Activated T-cell treated with anti-CD3 and anti-CD28 coated beads, Interleukin-2, amount 50 U/mL, for 4 hours (primary cell): ENCODE data around the gene LRPAP1. TPM values are rescaled to one million over a fixed set of nuclear protein-coding genes. Genes with fewer than 3 reads are reported as not detected.

Experiments used
- ATAC-seq, 2 donors: fragments of 200-7000 bp; cut with Tn5 transposase; one replicate each; pipeline ENCODE4 v1.10.0; 2021
- DNase-seq: peaks from one replicate; pipeline ENCODE4 v3.0.0-alpha.2; 2020
- H3K27me3 Mint-ChIP-seq: one replicate; pipeline ENCODE4 v1.8.0; 2021; ENCODE audit warnings: low read depth, mixed read lengths
- H3K36me3 Mint-ChIP-seq: one replicate; pipeline ENCODE4 v1.8.0; 2022; ENCODE audit warnings: mixed read lengths; ENCODE audit not compliant: insufficient read depth
- H3K4me1 Mint-ChIP-seq: one replicate; pipeline ENCODE4 v1.8.0; 2021; ENCODE audit warnings: low read depth, mixed read lengths
- H3K4me3 Mint-ChIP-seq: one replicate; pipeline ENCODE4 v1.8.0; 2021; ENCODE audit warnings: mild to moderate bottlenecking, moderate library complexity, mixed read lengths
- H3K9me3 Mint-ChIP-seq: one replicate; pipeline ENCODE4 v1.8.0; 2021; ENCODE audit warnings: mixed read lengths
- total RNA-seq, 3 donors: library from RNA; stranded (reverse); gene quantifications; one replicate each; pipeline ENCODE4 v1.2.1, GENCODE V29; 2021

The LRPAP1 gene
- total RNA-seq, 3 donors from 2014 or later: 111 to 145 (median 118) TPM

- DNase-seq (no peak), ATAC-seq (no peak)
- no peaks in the 10 kb centered on the region for H3K9me3 Mint-ChIP-seq
- peaks cover 33% of the 10 kb centered on the region for H3K27me3 Mint-ChIP-seq
- no peak overlapping the region for H3K4me3 Mint-ChIP-seq
- peaks cover 2% of the 10 kb centered on the region for H3K4me1 Mint-ChIP-seq
- no peaks in the 10 kb centered on the region for H3K36me3 Mint-ChIP-seq
These were observed 44.4 kb downstream of the LRPAP1 start for GRCh38 chr4:3487861-3488260.

DNA sequence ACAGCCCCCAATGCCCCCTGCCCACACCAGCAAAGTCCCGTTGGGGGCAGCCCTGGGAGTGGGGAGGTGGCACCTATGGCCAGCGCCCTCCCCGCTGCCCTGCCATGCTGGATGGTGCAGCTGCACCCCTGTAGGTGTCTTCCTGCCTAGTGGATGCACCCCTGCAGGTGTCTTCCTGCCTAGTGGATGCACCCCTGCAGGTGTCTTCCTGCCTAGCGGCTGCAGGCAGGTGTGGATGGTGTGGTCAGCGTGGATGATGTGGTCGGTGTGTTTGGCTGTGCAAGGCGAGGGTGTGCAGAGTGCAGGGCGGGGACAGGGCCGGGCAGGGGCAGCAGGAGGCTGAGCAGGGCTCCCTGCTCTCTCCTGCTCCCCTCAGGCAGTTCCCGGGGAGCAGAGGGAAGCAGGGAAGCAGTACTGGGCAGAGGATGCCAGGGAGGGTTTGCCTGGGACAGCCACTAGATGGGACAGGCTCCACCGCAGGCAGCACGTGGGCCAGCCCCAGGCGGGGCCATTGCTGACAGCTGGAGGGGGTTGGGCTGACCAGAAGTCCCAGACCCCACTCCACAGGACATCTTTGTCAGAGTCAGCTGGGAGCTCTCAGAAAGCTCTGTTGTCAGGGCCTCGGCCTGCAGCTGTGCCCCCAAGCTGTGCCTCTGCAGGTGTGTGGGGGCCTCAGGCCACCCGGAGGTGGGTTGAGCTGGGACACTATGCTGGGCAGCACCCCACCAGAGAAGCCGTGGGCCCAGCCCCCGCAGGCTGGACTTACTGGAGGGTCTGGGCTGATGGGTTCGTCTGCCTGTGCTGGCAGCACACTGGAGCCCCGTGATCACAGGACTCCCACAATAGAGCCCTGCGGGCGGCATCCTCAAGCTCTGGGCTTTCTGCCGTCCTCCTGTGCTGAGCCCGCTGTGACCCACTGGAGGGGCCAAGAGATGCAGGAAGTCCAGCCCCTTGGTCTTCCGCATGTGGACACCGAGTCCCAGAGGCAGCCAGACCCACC lies 45.4 kb downstream of the LRPAP1 start:
- Mint-ChIP-seq H3K36me3 (no peaks in the 10 kb centered on the region), H3K4me3 (no peak overlapping the region), H3K27me3 (peaks cover 36% of the 10 kb centered on the region), H3K9me3 (no peaks in the 10 kb centered on the region), H3K4me1 (peaks cover 2% of the 10 kb centered on the region)
- ATAC-seq: peak in 1 of 2 donors; percentile 7
- no peak for DNase-seq

- Mint-ChIP-seq H3K4me1 (peaks cover 2% of the 10 kb centered on the region), H3K9me3 (no peaks in the 10 kb centered on the region), H3K27me3 (peaks cover 37% of the 10 kb centered on the region), H3K4me3 (no peak overlapping the region), H3K36me3 (no peaks in the 10 kb centered on the region)
- DNase-seq (no peak), ATAC-seq (no peak)
These were observed 46.2 kb downstream of the LRPAP1 start for GRCh38 chr4:3485886-3486540.

GRCh38 chr4:3485011-3485791 lies 47.0 kb downstream of the LRPAP1 start:
- H3K4me3 Mint-ChIP-seq: peak overlapping the region; percentile 50

DNA sequence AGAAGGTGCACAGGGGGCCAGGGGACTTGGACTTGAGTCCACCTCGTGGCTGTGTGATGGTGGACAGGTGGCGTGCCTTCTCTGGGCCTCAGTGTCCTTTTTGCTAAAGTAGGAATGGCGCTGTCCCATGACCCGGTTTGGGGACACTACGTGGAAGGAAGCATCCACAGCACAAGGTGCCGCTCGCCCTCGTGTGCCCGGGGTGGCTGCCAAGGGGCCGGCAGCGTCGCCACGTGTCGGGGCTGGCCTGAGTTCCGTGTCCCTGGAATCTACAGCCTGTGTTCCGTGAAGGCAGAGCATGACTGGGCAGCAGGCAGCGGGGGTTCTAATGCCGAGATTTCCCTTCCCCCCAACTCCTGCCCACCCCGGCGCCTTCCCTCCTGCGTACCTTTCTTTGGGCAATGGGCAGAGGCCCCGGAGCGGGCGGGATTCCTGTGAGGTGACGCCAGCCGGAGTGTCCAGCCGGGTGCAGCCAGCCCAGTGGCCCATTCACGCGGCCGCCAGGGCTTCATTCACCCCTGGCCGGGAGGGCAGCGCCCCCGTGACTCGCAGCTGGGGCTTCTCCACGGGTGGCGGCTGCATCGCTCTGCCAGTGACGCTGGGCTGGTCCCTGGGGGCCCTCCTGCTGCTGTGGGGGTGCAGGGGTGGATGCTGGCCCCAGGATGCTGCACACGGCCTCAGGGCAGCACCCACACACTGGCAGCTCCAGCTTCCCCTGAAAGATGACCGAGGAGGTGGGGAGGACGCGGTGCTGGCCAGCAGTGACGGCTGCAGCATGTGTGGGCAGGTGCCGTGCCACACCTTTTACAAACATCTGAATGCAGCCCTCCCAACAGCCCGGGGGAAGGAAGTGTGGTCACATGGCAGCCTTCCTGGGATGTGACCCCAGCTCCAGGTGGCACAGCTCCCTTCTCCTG lies 47.9 kb downstream of the LRPAP1 start:
- no peaks in the 10 kb centered on the region for H3K36me3 Mint-ChIP-seq
- H3K4me1 Mint-ChIP-seq: peaks cover 2% of the 10 kb centered on the region
- H3K4me3 Mint-ChIP-seq: no peak overlapping the region
- H3K27me3 Mint-ChIP-seq: peaks cover 37% of the 10 kb centered on the region
- no peak for DNase-seq
- ATAC-seq: no peak
- H3K9me3 Mint-ChIP-seq: no peaks in the 10 kb centered on the region

More at GRCh38 chr4:3485011-3485791, 47.0 kb downstream of the LRPAP1 start:
- Mint-ChIP-seq H3K9me3 (no peaks in the 10 kb centered on the region), H3K27me3 (peaks cover 38% of the 10 kb centered on the region), H3K36me3 (no peaks in the 10 kb centered on the region), H3K4me1 (peaks cover 2% of the 10 kb centered on the region)
- DNase-seq (no peak), ATAC-seq (no peak)

DNA sequence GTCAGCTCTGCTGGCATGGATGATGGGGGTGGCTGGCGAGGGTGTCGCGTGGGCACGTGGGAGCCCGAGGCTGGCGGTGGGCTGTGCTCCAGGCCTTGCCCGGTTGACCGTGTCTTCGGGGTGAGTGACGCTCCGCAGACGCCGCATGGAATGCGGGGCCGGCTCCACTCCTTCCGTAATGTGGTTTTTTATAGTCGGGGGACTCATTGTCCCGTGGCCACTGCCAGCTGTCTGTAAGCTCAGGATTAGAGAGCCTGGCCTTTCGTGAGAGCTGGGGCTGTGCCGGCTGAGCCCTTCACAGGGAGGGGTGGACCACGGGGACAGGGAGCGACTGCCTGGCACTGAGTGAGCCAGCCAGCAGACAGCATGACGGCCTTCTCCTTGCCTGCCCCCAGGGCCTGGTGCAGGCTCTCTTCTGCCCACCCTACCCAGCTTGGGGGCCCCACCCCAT lies 48.7 kb downstream of the LRPAP1 start:
- H3K36me3 Mint-ChIP-seq: no peaks in the 10 kb centered on the region
- H3K27me3 Mint-ChIP-seq: peaks cover 32% of the 10 kb centered on the region
- H3K4me3 Mint-ChIP-seq: no peak overlapping the region
- no peak for ATAC-seq
- no peak for DNase-seq
- H3K9me3 Mint-ChIP-seq: no peaks in the 10 kb centered on the region
- H3K4me1 Mint-ChIP-seq: peaks cover 2% of the 10 kb centered on the region

DNA sequence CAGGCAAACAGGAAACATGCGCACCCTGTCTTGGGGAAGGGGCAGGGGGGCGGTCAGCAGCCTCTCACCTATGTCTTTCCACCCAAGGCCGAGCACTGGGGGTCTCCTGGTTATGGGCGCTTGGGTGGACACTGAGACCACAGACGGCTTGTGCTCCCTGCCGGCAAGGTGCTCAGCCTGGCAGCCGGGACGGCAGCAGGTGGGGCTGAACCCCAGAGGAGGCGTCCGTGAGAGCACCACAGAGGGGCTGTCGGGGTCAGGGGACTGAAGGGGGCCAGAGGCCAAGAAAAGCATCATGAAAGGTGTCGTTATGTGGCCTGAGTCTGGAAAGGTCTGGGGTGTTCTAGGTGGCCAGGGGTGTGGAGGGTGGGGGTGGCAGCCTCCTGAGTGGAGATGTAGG lies 49.5 kb downstream of the LRPAP1 start:
- no peaks in the 10 kb centered on the region for H3K36me3 Mint-ChIP-seq
- ATAC-seq: no peak
- H3K27me3 Mint-ChIP-seq: peaks cover 32% of the 10 kb centered on the region
- H3K9me3 Mint-ChIP-seq: no peaks in the 10 kb centered on the region
- H3K4me3 Mint-ChIP-seq: no peak overlapping the region
- H3K4me1 Mint-ChIP-seq: peaks cover 2% of the 10 kb centered on the region
- DNase-seq: no peak

DNA sequence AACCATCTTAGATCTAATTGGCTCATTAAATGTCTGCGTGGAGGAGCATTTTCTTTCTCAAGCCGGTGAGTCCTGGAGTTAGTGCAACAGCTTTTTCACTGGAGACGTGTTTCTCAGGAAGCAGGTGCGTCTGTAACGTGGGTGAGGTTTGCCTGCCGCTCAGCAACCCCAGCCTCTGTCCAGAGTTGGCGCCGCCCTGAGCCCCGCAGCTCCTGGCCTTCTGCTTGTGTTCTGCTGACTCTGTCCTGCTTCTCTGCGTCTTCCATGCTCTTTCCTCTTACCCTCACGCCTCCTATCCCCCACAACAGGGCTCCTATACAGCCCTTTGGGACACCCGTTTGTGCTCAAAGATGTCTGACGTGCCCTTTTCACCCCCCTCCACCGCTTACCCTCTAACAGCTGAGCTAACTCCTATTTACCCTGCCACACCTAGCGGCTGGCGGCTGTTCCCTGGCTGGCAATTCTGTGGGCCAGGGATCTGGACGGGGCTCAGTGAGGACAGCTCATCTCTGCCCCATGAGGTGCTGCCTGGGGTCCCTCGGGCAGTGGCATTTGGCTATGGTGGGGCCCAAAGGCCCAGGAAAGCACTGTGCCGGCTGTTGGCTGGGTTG lies 50.3 kb downstream of the LRPAP1 start:
- H3K4me3 Mint-ChIP-seq: no peak overlapping the region
- H3K27me3 Mint-ChIP-seq: peaks cover 32% of the 10 kb centered on the region
- peaks cover 2% of the 10 kb centered on the region for H3K4me1 Mint-ChIP-seq
- DNase-seq (no peak), ATAC-seq (no peak)
- no peaks in the 10 kb centered on the region for H3K9me3 Mint-ChIP-seq
- no peaks in the 10 kb centered on the region for H3K36me3 Mint-ChIP-seq

GRCh38 chr4:3481113-3481531 lies 51.1 kb downstream of the LRPAP1 start:
- H3K4me1 Mint-ChIP-seq: peaks cover 2% of the 10 kb centered on the region
- DNase-seq (no peak), ATAC-seq (no peak)
- no peaks in the 10 kb centered on the region for H3K9me3 Mint-ChIP-seq
- peaks cover 37% of the 10 kb centered on the region for H3K27me3 Mint-ChIP-seq
- no peaks in the 10 kb centered on the region for H3K36me3 Mint-ChIP-seq
- no peak overlapping the region for H3K4me3 Mint-ChIP-seq

GRCh38 chr4:3480528-3481112 lies 51.6 kb downstream of the LRPAP1 start:
- peak; percentile 74 to 75 for ATAC-seq
- no peak overlapping the region for H3K4me3 Mint-ChIP-seq
- peak; percentile 70 for DNase-seq
- peaks cover 2% of the 10 kb centered on the region for H3K4me1 Mint-ChIP-seq
- H3K9me3 Mint-ChIP-seq: no peaks in the 10 kb centered on the region
- no peaks in the 10 kb centered on the region for H3K36me3 Mint-ChIP-seq
- H3K27me3 Mint-ChIP-seq: peaks cover 37% of the 10 kb centered on the region

GRCh38 chr4:3479358-3480101 lies 52.7 kb downstream of the LRPAP1 start:
- Mint-ChIP-seq H3K9me3 (no peaks in the 10 kb centered on the region), H3K27me3 (peaks cover 35% of the 10 kb centered on the region), H3K4me3 (no peak overlapping the region), H3K4me1 (no peaks in the 10 kb centered on the region), H3K36me3 (no peaks in the 10 kb centered on the region)
- DNase-seq (no peak), ATAC-seq (no peak)
